ENCODE results near the gene DLGAP4.
"Not testable (repeated sequence)": the region's sequence is repeated elsewhere in the genome, so short reads cannot be mapped to it uniquely, and the experiment has no call there.

The DLGAP4 gene

GRCh38 chr20:36466089-36466488, 159.9 kb downstream of the DLGAP4 start:
- no peak for DNase-seq (ENCODE audit: low read depth in 2 of 2, low spot score in 1 of 2)

- no peak for DNase-seq (ENCODE audit: low read depth in 2 of 2, low spot score in 1 of 2)
These were observed 161.2 kb downstream of the DLGAP4 start for GRCh38 chr20:36467076-36467999.

GRCh38 chr20:36468149-36469000, 162.2 kb downstream of the DLGAP4 start:
- no peak for DNase-seq (ENCODE audit: low read depth in 2 of 2, low spot score in 1 of 2)

- DNase-seq (ENCODE audit: low read depth in 2 of 2, low spot score in 1 of 2), result no peak
These were observed 163.8 kb downstream of the DLGAP4 start for GRCh38 chr20:36469973-36470372.

GRCh38 chr20:36471885-36472636, 165.9 kb downstream of the DLGAP4 start:
- DNase-seq (ENCODE audit: low read depth in 2 of 2, low spot score in 1 of 2), result no peak

- no peak for DNase-seq (ENCODE audit: low read depth in 2 of 2, low spot score in 1 of 2)
These were observed 166.5 kb downstream of the DLGAP4 start for GRCh38 chr20:36472637-36473090.

- DNase-seq (ENCODE audit: low read depth in 2 of 2, low spot score in 1 of 2), result no peak
These were observed 167.0 kb downstream of the DLGAP4 start for GRCh38 chr20:36473164-36473563.

GRCh38 chr20:36474563-36474962, 168.4 kb downstream of the DLGAP4 start:
- DNase-seq (ENCODE audit: low read depth in 2 of 2, low spot score in 1 of 2), result no peak

- DNase-seq (ENCODE audit: low read depth in 2 of 2, low spot score in 1 of 2), result not testable (repeated sequence)
These were observed 168.9 kb downstream of the DLGAP4 start for GRCh38 chr20:36475054-36475453.

- DNase-seq (ENCODE audit: low read depth in 2 of 2, low spot score in 1 of 2), result no peak
These were observed 171.3 kb downstream of the DLGAP4 start for GRCh38 chr20:36477475-36477874.

- DNase-seq (ENCODE audit: low read depth in 2 of 2, low spot score in 1 of 2), result no peak
These were observed 172.2 kb downstream of the DLGAP4 start for GRCh38 chr20:36478137-36478905.

- no peak for DNase-seq (ENCODE audit: low read depth in 2 of 2, low spot score in 1 of 2)
These were observed 173.8 kb downstream of the DLGAP4 start for GRCh38 chr20:36479938-36480337.

- no peak for DNase-seq (ENCODE audit: low read depth in 2 of 2, low spot score in 1 of 2)
These were observed 174.4 kb downstream of the DLGAP4 start for GRCh38 chr20:36480456-36481048.

GRCh38 chr20:36481380-36482043, 175.4 kb downstream of the DLGAP4 start:
- no peak for DNase-seq (ENCODE audit: low read depth in 2 of 2, low spot score in 1 of 2)

- DNase-seq (ENCODE audit: low read depth in 2 of 2, low spot score in 1 of 2), result no peak
These were observed 175.9 kb downstream of the DLGAP4 start for GRCh38 chr20:36482044-36482473.

- no peak for DNase-seq (ENCODE audit: low read depth in 2 of 2, low spot score in 1 of 2)
These were observed 177.2 kb downstream of the DLGAP4 start for GRCh38 chr20:36483209-36483918.

GRCh38 chr20:36483919-36484808, 178.0 kb downstream of the DLGAP4 start:
- DNase-seq (ENCODE audit: low read depth in 2 of 2, low spot score in 1 of 2), result no peak

- DNase-seq (ENCODE audit: low read depth in 2 of 2, low spot score in 1 of 2), result no peak
These were observed 179.1 kb downstream of the DLGAP4 start for GRCh38 chr20:36485286-36485685.

Measured in stimulated activated CD8-positive, alpha-beta memory T cell treated with anti-CD3 and anti-CD28 coated beads, Interleukin-4, amount 100 ng/mL, for 1 hour (primary cell).